DOHH2 (cell line): Measurements from ENCODE around the gene ZNF101.

ENCODE experiments used
- EZH2phosphoT487 ChIP-seq: fragments of 200-600 bp; sonication (generic); IDR thresholded peaks from 2 replicates; pipeline ENCODE4 v1.6.1; 2017; ENCODE audit warnings: borderline replicate concordance, mild to moderate bottlenecking, antibody characterized with exemption, low read length, moderate library complexity, mixed read lengths
- TF ChIP-seq, protein P1 (sequence below): fragments of 200-600 bp; sonication (generic); IDR thresholded peaks from one replicate; pipeline ENCODE4 v1.5.1; 2014; ENCODE audit warnings: antibody characterized with exemption, mild to moderate bottlenecking, low read depth, low read length; ENCODE audit not compliant: poor library complexity, severe bottlenecking

DNA sequence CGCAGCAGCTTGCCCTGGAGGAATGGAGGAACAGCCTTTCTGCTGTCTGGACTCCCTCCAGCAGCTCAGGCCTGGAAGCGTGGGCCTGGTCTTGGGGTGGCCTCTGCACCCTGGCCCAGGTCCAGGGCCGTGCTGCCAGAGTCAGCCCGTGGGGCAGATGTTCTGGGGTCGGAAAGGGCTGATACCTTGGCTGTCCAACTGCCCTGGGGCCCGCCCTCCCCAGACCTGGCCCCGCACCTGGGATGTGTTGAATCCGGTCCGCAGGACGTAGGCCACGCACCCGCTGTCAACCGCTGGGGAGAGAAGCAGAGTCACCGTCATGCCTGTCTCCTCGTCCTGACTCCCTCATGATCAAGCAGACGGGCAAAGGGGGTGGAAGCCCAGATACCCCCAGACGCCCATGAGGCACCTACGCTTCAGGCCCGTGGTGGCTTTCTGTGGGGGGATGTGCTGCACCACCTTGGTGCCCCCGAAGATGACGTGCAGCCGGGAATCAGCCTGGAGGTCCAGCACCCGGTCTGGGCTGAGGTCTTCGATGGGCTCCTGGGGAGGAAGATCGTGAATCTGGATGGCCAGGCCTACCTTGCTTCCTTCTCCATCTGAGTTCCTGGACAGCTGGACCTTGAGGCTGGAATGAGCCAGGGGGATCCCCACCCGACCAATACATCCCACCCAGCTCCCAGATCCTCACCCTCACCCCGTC, 12.8 kb upstream of the ZNF101 start:
- TF ChIP-seq, protein P1, sequence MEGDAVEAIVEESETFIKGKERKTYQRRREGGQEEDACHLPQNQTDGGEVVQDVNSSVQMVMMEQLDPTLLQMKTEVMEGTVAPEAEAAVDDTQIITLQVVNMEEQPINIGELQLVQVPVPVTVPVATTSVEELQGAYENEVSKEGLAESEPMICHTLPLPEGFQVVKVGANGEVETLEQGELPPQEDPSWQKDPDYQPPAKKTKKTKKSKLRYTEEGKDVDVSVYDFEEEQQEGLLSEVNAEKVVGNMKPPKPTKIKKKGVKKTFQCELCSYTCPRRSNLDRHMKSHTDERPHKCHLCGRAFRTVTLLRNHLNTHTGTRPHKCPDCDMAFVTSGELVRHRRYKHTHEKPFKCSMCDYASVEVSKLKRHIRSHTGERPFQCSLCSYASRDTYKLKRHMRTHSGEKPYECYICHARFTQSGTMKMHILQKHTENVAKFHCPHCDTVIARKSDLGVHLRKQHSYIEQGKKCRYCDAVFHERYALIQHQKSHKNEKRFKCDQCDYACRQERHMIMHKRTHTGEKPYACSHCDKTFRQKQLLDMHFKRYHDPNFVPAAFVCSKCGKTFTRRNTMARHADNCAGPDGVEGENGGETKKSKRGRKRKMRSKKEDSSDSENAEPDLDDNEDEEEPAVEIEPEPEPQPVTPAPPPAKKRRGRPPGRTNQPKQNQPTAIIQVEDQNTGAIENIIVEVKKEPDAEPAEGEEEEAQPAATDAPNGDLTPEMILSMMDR, result no peak
- TF ChIP-seq EZH2phosphoT487, result no peak
